GM12878 (cell line): ENCODE measurements around the gene CCDC85B. TPM values are rescaled to one million over a fixed set of nuclear protein-coding genes. Genes with fewer than 3 reads are reported as not detected.

Experiments used
- ATF2 ChIP-seq: IDR thresholded peaks from 2 replicates; pipeline ENCODE4 v1.6.1; 2012; ENCODE audit warnings: low read length, inconsistent platforms
- BACH1 ChIP-seq: fragments of 450-650 bp; IDR thresholded peaks from 2 replicates; pipeline ENCODE4 v1.6.1; 2017; ENCODE audit warnings: mild to moderate bottlenecking, borderline replicate concordance
- CBFB ChIP-seq: IDR thresholded peaks from 2 replicates; pipeline ENCODE4 v1.6.1; 2016; ENCODE audit warnings: antibody characterized with exemption, low read depth
- CREM ChIP-seq: IDR thresholded peaks from 2 replicates; pipeline ENCODE4 v1.6.1; 2014; ENCODE audit warnings: antibody characterized with exemption, low read depth
- EED ChIP-seq: sonication (generic); IDR thresholded peaks from 2 replicates; pipeline ENCODE4 v1.6.1; 2016; ENCODE audit warnings: antibody characterized with exemption, low read depth
- EZH2 ChIP-seq: IDR thresholded peaks from 2 replicates; pipeline ENCODE4 v1.6.1; 2012; ENCODE audit warnings: low read depth, mild to moderate bottlenecking, control low read depth, inconsistent platforms, low read length, borderline replicate concordance; ENCODE audit not compliant: control insufficient read depth
- IKZF2 ChIP-seq, 2 experiments: fragments of 450-650 bp; IDR thresholded peaks; 2 replicates each; pipeline ENCODE4 v1.6.1; 2017; ENCODE audit warnings: mild to moderate bottlenecking in 2 of 2, moderate library complexity in 2 of 2
- IRF3 ChIP-seq: fragments of 450-650 bp; IDR thresholded peaks from 2 replicates; pipeline ENCODE4 v1.6.1; 2014; ENCODE audit warnings: mild to moderate bottlenecking
- KAT2A ChIP-seq: conservative IDR thresholded peaks from 2 replicates; pipeline ENCODE4 v1.6.1; 2011; ENCODE audit warnings: low read depth, low read length; ENCODE audit not compliant: control insufficient read depth
- MAX ChIP-seq: IDR thresholded peaks from 2 replicates; pipeline ENCODE4 v1.6.1; 2012; ENCODE audit warnings: low read depth, low read length, improper control_type of control experiment
- MEF2A ChIP-seq: IDR thresholded peaks from 2 replicates; pipeline ENCODE4 v1.6.1; 2011; ENCODE audit warnings: low read depth, mild to moderate bottlenecking, low read length, moderate library complexity; ENCODE audit not compliant: insufficient read depth
- MYB ChIP-seq: fragments of 150-350 bp; IDR thresholded peaks from 2 replicates; pipeline ENCODE4 v1.6.1; 2014; ENCODE audit warnings: mild to moderate bottlenecking, low read depth, low read length, borderline replicate concordance
- MYC ChIP-seq: IDR thresholded peaks from 2 replicates; pipeline ENCODE4 v1.6.1; 2011; ENCODE audit warnings: mild to moderate bottlenecking, low read length, moderate library complexity, inconsistent platforms; ENCODE audit not compliant: insufficient read depth, insufficient replicate concordance, insufficient read length, severe bottlenecking
- POLR2AphosphoS5 ChIP-seq: IDR thresholded peaks from 2 replicates; pipeline ENCODE4 v1.6.1; 2011; ENCODE audit warnings: mild to moderate bottlenecking, low read length, inconsistent platforms
- POU2F2 ChIP-seq: IDR thresholded peaks from 3 replicates; pipeline ENCODE4 v1.6.1; 2011; ENCODE audit warnings: low read depth, mild to moderate bottlenecking, low read length, borderline replicate concordance
- RBBP5 ChIP-seq: fragments of 200-600 bp; sonication (generic); conservative IDR thresholded peaks from 2 replicates; pipeline ENCODE4 v1.6.1; 2016
- RFX5 ChIP-seq: IDR thresholded peaks from 2 replicates; pipeline ENCODE4 v1.6.1; 2011; ENCODE audit warnings: low read depth, low read length, improper control_type of control experiment
- SMAD1 ChIP-seq: fragments of 450-650 bp; IDR thresholded peaks from 2 replicates; pipeline ENCODE4 v1.6.1; 2018; ENCODE audit warnings: mild to moderate bottlenecking, low read depth; ENCODE audit not compliant: partially characterized antibody
- SMAD5 ChIP-seq: IDR thresholded peaks from 2 replicates; pipeline ENCODE4 v1.6.1; 2016; ENCODE audit warnings: antibody characterized with exemption, low read depth
- SP1 ChIP-seq: IDR thresholded peaks from one replicate; pipeline ENCODE4 v1.6.1; 2011; ENCODE audit warnings: low read depth, low read length
- SUPT20H ChIP-seq: IDR thresholded peaks from 2 replicates; pipeline ENCODE4 v1.6.1; 2011; ENCODE audit warnings: low read depth, mild to moderate bottlenecking, low read length, moderate library complexity, borderline replicate concordance; ENCODE audit not compliant: control insufficient read depth
- TARDBP ChIP-seq: IDR thresholded peaks from 2 replicates; pipeline ENCODE4 v1.6.1; 2016; ENCODE audit warnings: borderline replicate concordance
- YBX1 ChIP-seq: fragments of 450-650 bp; IDR thresholded peaks from 2 replicates; pipeline ENCODE4 v1.6.1; 2016; ENCODE audit warnings: antibody characterized with exemption
- ZNF687 ChIP-seq: fragments of 450-650 bp; IDR thresholded peaks from 2 replicates; pipeline ENCODE4 v1.6.1; 2017; ENCODE audit warnings: mild to moderate bottlenecking, moderate library complexity
- ZSCAN29 ChIP-seq: fragments of 450-650 bp; IDR thresholded peaks from 2 replicates; pipeline ENCODE4 v1.6.1; 2017; ENCODE audit warnings: mild to moderate bottlenecking, moderate library complexity
- polyA plus RNA-seq, 11 experiments: library from polyadenylated mRNA; depleted of rRNA in 4 of 11; unstranded in 6 of 11; stranded (reverse) in 5 of 11; fragments of >200 nt; fragmentation: Nextera tagmentation in 4 of 11; fragmentation: Illumina TruSeq in 1 of 11; extraction: Ambion mirVana in 4 of 11; extraction: Trizol in 1 of 11; gene quantifications; 1 replicate in 1 of 11; 2 replicates in 10 of 11; pipeline versions ENCODE4 v1.2.1 to v1.2.3, GENCODE V29; 2011 to 2016; ENCODE audit warnings: inconsistent platforms in 2 of 11, missing spikeins in 2 of 11, low read depth in 1 of 11
- total RNA-seq, 4 experiments: library from RNA; depleted of rRNA in 3 of 4; stranded (reverse); fragments of >200 nt in 3 of 4; fragmentation: Illumina TruSeq in 1 of 4; extraction: Trizol in 1 of 4; gene quantifications; 2 replicates each; pipeline versions ENCODE4 v1.2.1 to v1.2.3, GENCODE V29; 2013 to 2021

CCDC85B gene
- total and polyA plus RNA-seq, 10 of the 15 experiments (the other 5 are each of a cell fraction or from before 2014, with no cell fraction given), result 0.32 to 114 (median 49.5) TPM

GRCh38 chr11:65890324-65891218 is at the start of gene CCDC85B (continued):
- TF ChIP-seq CREM (peak; percentile 53), SUPT20H (no peak), EZH2 (no peak), IKZF2 (IDR thresholded peaks at IDR 0.05) (peak; percentile 36 to 48; a peak in 1 of 4 replicates), SP1 (peak; percentile 78), SMAD5 (peak; percentile 72; the same call in 1 of the 2 replicates), ZSCAN29 (peak; percentile 32; the same call in 1 of the 2 replicates), BACH1 (peak; percentile 91; the same call in 1 of the 2 replicates), ATF2 (no peak), SMAD1 (no peak), RFX5 (no peak), EED (peak; percentile 21; the same call in 1 of the 2 replicates), KAT2A (no peak), YBX1 (no peak), TARDBP (no peak), MEF2A (no peak), ZNF687 (peak; percentile 92), CBFB (no peak), MAX (peak; percentile 87), POU2F2 (peak; percentile 80; the same call in 2 of the 3 replicates), MYC (peak; percentile 90), MYB (no peak), POLR2AphosphoS5 (peak; percentile 90), IRF3 (0 out of 2 replicates have a peak, but pooled peaks have one; percentile 22), RBBP5 (no peak)
